Smooth muscle cell of the brain vasculature (primary cell): ENCODE results near the gene ENTHD1.
"Not testable (repeated sequence)": the region's sequence is repeated elsewhere in the genome, so short reads cannot be mapped to it uniquely, and the experiment has no call there.

Experiments used
- DNase-seq: peaks from one replicate; pipeline ENCODE4 v3.0.0-alpha.2; 2012; ENCODE audit warnings: low read depth, low spot score

The ENTHD1 gene

GRCh38 chr22:39898997-39899396 is 5.4 kb upstream of the ENTHD1 start:
- DNase-seq = no peak

DNA sequence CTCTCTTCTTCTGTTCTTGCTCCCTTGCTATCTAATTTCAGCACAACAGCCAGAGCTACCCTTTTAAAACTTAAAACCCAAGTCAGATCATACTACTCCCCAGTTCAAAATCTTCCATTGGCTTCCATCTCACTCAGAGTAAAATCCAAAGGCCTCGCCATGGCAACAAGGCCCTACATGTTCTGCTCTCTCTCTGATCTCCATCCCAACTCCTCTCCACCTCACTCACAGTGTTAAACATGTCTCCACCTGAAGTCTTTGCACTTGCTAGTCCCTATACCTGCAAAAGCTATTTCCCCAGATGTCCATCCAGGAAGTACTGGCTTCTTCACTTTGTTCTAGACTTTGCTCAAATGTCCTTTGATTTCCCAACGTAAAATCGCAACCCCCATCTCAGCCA is 4.3 kb upstream of the ENTHD1 start:
- DNase-seq = no peak

- DNase-seq = no peak
Observed at GRCh38 chr22:39896313-39896996, 2.9 kb upstream of the ENTHD1 start.

DNA sequence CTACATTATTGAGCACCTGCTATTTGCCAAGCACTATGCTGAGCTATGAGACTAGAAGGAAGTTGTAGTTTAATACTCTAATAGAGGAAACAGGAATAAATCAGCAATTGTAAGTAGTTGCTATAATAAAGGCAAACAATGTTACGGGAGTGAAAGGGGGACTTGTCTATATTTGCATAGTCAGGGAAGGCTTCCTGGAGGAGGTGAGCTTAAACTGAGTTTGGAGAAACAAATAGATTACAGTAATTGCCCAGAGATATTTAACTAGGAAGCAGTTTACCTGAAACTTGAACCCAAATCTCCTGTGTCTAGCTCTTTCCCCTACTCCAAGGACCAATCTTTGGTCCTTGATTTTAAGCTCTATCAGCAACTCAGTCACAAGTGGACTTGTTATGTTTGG is 2.1 kb upstream of the ENTHD1 start:
- DNase-seq = no peak

DNA sequence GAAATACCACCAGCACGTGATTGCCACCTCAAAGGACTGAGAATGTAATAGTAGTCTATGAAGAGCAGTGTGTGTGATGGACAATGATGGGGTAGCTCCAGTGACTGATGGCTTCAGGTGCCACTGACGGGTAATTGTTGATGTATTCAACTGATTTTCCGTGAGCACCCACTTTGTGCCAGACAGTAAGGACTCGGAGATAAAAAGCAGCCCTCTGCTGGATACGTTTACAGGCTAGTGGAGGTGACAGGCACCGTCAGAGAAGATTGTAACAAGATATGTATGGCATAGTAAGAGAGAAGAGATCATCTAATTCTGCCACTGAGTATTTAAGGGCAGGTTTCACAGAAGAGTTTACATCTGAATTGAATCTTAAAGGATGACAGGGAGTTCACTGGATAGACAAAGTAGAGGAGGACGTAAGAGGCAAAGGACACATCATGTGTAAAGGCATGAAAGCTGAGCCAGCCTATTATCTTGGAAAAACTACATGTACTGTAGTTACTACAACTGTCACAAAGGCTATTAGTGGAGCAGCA is 1.1 kb upstream of the ENTHD1 start:
- no peak for DNase-seq

GRCh38 chr22:39889924-39890323 is 3.6 kb downstream of the ENTHD1 start:
- not testable (repeated sequence) for DNase-seq

- DNase-seq = no peak
Observed at GRCh38 chr22:39883057-39883456, 10.5 kb downstream of the ENTHD1 start.

- no peak for DNase-seq
Observed at GRCh38 chr22:39880722-39881121, 12.8 kb downstream of the ENTHD1 start.

- DNase-seq = no peak
Observed at GRCh38 chr22:39877079-39877845, 16.3 kb downstream of the ENTHD1 start.

DNA sequence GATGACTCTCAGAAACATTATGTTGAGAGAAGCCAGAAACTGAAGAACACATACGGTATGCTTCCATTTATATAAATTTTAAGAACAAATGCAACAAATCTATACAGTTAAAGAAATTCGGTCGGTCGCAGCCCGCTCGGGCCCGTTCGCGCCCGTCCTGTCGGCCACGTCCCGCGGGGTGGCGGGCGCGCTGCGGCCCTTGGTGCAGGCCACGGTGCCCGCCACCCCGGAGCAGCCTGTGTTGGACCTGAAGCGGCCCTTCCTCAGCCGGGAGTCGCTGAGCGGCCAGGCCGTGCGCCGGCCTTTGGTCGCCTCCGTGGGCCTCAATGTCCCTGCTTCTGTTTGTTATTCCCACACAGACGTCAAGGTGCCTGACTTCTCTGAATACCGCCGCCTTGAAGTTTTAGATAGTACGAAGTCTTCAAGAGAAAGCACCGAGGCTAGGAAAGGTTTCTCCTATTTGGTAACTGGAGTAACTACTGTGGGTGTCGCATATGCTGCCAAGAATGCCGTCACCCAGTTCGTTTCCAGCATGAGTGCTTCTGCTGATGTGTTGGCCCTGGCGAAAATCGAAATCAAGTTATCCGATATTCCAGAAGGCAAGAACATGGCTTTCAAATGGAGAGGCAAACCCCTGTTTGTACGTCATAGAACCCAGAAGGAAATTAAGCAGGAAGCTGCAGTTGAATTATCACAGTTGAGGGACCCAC is 18.2 kb downstream of the ENTHD1 start:
- not testable (repeated sequence) for DNase-seq

DNA sequence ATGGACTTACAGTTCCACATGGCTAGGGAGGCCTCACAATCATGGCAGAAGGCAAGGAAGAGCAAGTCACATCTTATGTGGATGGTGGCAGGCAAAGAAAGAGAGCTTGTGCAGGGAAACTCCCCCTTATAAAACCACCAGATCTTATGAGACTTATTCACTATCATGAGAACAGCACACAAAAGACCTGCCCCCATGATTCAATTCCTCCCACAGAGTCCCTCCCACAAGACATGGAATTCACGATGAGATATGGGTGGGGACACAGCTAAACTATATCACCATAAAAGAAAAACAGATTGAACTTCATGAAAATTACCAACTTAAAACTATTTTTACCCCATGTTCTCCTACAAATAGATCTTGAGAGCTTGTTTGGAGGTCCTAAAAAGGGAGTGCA is 19.6 kb downstream of the ENTHD1 start:
- no peak for DNase-seq

DNA sequence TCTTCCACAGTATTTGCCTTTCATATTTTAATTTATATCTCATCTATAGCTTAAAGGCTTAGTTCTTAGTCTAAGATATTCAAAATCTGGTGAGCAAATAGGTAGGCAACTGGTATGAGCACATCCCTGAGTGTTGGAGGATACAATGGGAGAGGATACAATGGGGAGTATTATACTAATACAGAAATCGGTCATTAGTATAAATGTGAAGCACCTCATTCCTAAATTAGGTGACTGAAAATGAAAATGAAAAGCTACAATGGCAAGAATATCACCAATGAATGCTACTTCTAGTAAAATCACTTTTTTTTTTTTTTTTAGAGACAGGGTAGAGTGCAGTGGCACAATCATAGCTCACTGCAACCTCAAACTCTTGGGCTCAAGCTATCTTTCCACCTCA is 21.0 kb downstream of the ENTHD1 start:
- no peak for DNase-seq

- DNase-seq = no peak
Observed at GRCh38 chr22:39871008-39871798, 22.4 kb downstream of the ENTHD1 start.

DNA sequence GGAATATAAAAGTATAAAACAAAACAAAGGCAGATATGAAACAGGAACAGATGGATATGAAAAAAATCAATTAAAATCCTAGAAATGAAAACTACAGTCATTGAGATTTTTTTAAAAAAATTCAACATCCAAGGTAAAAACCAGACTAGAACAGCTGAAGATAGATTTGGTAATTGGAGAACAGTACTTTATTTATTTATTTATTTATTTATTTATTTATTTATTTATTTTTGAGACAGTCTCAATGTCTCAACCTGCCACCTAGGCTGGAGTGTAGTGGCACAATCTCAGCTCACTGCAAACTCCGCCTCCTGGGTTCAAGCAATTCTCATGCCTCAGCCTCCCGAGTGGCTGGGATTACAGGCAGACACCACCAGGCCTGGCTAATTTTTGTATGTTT is 23.8 kb downstream of the ENTHD1 start:
- not testable (repeated sequence) for DNase-seq

DNA sequence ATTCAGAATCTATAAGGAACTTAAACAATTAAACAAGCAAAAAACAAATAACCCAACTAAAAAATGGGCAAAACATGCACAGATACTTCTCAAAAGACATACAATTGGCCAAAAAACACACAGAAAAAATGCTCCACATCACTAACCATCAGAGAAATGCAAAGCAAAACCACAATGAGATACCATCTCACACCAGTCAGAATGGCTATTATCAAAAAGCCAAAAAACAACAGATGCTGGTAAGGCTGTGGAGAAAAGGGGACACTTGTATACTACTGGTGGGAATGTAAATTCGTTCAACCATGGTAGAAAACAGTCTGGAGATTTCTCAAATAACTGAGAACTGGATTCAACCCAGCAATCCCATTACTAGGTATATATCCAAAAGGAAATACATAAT is 24.8 kb downstream of the ENTHD1 start:
- no peak for DNase-seq

DNA sequence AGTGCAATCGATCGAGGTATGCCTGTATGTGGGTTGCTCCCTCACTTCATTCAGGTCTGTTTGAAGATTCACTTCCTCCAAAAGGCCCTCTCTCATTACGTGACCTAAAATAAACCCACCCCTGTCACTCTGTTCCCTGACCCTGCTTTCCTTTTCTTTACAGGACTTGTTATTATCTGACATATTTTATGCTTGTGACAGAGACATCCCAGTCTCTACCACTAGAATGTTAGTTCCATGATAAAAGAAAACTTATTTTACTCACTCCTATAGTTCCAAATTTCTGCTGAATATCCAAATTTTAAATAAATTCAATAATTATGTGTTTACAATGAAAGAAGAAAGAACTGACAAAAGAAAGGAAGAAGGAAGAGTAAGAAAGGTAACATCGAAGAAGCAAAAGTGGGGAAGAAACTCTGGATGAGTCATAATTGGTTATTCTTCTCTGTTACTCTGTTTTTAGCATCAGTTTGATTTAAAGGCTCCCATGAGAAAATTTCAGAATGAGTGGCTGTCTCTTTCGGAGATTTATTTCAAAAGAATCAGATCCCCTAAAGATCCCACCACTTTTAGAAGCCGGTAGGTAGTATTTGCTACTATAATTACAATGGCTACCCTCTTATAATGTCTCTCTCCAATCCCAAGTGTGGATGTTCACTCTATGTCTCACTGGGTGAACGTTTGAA is 33.5 kb downstream of the ENTHD1 start:
- no peak for DNase-seq

DNA sequence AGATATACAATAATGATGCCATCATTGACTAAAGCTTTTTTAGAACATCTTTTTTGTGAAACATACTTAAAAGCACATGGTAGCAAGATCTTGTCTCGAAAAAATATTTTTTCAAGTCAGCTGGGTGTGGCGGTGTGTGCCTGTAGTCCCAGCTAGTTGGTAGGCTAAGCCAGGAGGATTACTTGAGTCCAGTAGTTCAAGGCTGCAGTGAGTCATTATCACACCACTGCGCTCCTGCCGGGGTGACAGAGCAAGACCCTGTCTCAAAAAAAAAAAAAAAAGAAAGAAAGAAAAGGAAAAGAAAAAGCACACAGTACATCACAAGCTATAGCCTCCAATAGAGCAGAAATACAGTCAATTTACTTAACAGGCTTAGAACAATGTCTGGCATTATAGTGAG is 37.0 kb downstream of the ENTHD1 start:
- DNase-seq = no peak

DNA sequence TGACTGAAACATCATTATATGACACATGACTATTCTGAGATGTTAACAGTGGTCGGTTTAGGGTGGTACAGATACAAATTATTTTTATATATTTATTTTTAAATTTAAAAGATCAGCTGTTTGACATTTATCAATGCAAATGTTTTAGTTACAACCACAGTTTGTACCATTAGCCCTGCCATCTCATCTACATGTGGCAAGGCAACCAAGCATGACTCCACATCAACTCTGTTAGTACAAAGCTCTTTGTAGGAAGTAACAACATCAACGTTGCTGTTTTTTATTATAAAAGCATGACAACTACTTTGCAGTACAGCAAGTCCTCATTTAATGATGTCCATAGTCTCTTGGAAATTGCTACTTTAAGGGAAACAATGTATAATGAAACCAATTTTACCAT is 40.8 kb downstream of the ENTHD1 start:
- DNase-seq = no peak

DNA sequence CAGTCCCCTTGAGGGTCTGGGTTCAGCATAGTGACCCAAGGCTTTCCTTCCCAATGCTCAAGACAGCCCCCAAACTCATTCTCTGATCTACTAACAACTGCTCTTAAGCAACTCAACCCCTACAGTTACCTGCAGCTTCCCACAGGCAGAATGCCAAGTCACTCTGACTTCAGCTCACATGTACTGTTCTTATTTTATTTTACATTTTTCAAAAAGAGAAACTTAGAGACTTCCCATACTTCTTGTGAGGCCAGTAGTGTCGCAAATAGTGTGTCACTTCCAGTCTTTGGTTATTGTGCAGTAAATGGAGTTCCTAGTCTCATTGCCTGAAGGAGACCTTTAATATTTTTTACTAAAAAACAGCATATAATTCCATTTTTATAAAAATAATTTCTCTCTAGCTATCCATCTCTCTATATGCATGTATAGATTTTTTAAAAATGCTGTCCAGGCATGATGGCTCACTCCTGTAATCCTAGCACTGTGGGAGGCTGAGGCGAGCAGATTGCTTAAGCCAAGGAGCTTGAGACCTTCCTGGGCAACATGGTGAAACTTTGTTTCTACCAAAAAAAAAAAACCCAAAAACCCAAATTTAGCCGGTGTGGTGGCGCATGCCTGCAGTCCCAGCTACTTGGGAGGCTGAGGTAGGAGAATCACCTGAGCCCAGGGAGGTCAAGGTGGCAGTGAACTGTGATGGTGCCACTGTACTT is 41.8 kb downstream of the ENTHD1 start:
- no peak for DNase-seq

GRCh38 chr22:39847477-39847876 is 46.1 kb downstream of the ENTHD1 start:
- DNase-seq = no peak
